Neuronal stem cell (in vitro differentiated cells): ENCODE measurements around the gene ARL16.

ENCODE experiments used
- DNase-seq: peaks from one replicate; pipeline ENCODE4 v3.0.0-alpha.2; 2013; ENCODE audit warnings: low spot score
- H2AFZ ChIP-seq: one replicate; pipeline ENCODE4 v1.6.1; 2013; ENCODE audit warnings: mild to moderate bottlenecking, low read length, inconsistent platforms
- H2AK5ac ChIP-seq: 2 replicates; pipeline ENCODE4 v1.6.1; 2013; ENCODE audit warnings: low read depth, mild to moderate bottlenecking, inconsistent platforms, low read length, moderate library complexity, mixed read lengths
- H2BK120ac ChIP-seq: 2 replicates; pipeline ENCODE4 v1.6.1; 2013; ENCODE audit warnings: low read depth, mild to moderate bottlenecking, inconsistent platforms, low read length, moderate library complexity, mixed read lengths
- H2BK12ac ChIP-seq: one replicate; pipeline ENCODE4 v1.6.1; 2013; ENCODE audit warnings: low read length, inconsistent platforms
- H2BK15ac ChIP-seq: 2 replicates; pipeline ENCODE4 v1.6.1; 2013; ENCODE audit warnings: mild to moderate bottlenecking, low read length, inconsistent platforms, mixed read lengths
- H2BK5ac ChIP-seq: one replicate; pipeline ENCODE4 v1.6.1; 2013; ENCODE audit warnings: inconsistent platforms, mild to moderate bottlenecking, low read length, moderate library complexity
- H3K14ac ChIP-seq: one replicate; pipeline ENCODE4 v1.6.1; 2013; ENCODE audit warnings: low read length, inconsistent platforms
- H3K18ac ChIP-seq: 2 replicates; pipeline ENCODE4 v1.6.1; 2013; ENCODE audit warnings: low read length, inconsistent platforms
- H3K23ac ChIP-seq: 2 replicates; pipeline ENCODE4 v1.6.1; 2013; ENCODE audit warnings: low read depth, mild to moderate bottlenecking, mixed read lengths, low read length, inconsistent platforms; ENCODE audit not compliant: poor library complexity
- H3K27ac ChIP-seq: replicated peaks from 3 replicates; pipeline ENCODE4 v1.5.1; 2013; ENCODE audit warnings: low read length, inconsistent platforms
- H3K27me3 ChIP-seq, 3 experiments: 2 replicates each; pipeline ENCODE4 v1.6.1; 2013; ENCODE audit warnings: low read length in 3 of 3, mild to moderate bottlenecking in 2 of 3, inconsistent platforms in 1 of 3, low read depth in 1 of 3, mixed read lengths in 1 of 3, moderate library complexity in 1 of 3; ENCODE audit not compliant: control insufficient read depth in 3 of 3, insufficient read depth in 3 of 3
- H3K36me3 ChIP-seq, 2 donors: replicated peaks in 1 of 2; 2 replicates each; pipeline ENCODE4 v1.6.1; 2013; ENCODE audit warnings: low read length in 2 of 2; ENCODE audit not compliant: control insufficient read depth in 2 of 2, insufficient read depth in 2 of 2
- H3K4ac ChIP-seq: 2 replicates; pipeline ENCODE4 v1.6.1; 2013; ENCODE audit warnings: inconsistent platforms, mild to moderate bottlenecking, low read length, moderate library complexity
- H3K4me1 ChIP-seq, 2 donors: 1 replicate in 1 of 2; 2 replicates in 1 of 2; pipeline ENCODE4 v1.6.1; 2013; ENCODE audit warnings: low read length in 2 of 2, low read depth in 1 of 2; ENCODE audit not compliant: control insufficient read depth in 2 of 2, insufficient read depth in 1 of 2
- H3K4me2 ChIP-seq: one replicate; pipeline ENCODE4 v1.6.1; 2013; ENCODE audit warnings: mild to moderate bottlenecking, low read length, inconsistent platforms; ENCODE audit not compliant: insufficient read depth, poor library complexity, severe bottlenecking
- H3K4me3 ChIP-seq, 2 donors: 2 replicates each; pipeline ENCODE4 v1.5.1; 2013; ENCODE audit warnings: low read length in 2 of 2, mild to moderate bottlenecking in 2 of 2, inconsistent platforms in 1 of 2, moderate library complexity in 1 of 2
- H3K79me1 ChIP-seq: one replicate; pipeline ENCODE4 v1.6.1; 2013; ENCODE audit warnings: low read depth, mild to moderate bottlenecking, inconsistent platforms, low read length, moderate library complexity
- H3K9ac ChIP-seq: one replicate; pipeline ENCODE4 v1.6.1; 2013; ENCODE audit warnings: mild to moderate bottlenecking, low read depth, low read length, inconsistent platforms; ENCODE audit not compliant: poor library complexity
- H3K9me3 ChIP-seq, 2 donors: replicated peaks in 1 of 2; 2 replicates each; pipeline versions ENCODE3 to v1.6.1; 2013; ENCODE audit warnings: low read length in 2 of 2, mild to moderate bottlenecking in 2 of 2, inconsistent platforms in 1 of 2, low read depth in 1 of 2, mixed read lengths in 1 of 2, moderate library complexity in 1 of 2; ENCODE audit not compliant: control insufficient read depth in 2 of 2, insufficient read depth in 1 of 2
- H4K8ac ChIP-seq: one replicate; pipeline ENCODE4 v1.6.1; 2013; ENCODE audit warnings: low read depth, mild to moderate bottlenecking, inconsistent platforms, low read length, moderate library complexity
- H4K91ac ChIP-seq: one replicate; pipeline ENCODE4 v1.6.1; 2013; ENCODE audit warnings: low read length, low read depth, mild to moderate bottlenecking, inconsistent platforms; ENCODE audit not compliant: poor library complexity
- WGBS, 2 donors: extraction: QIAGEN DNeasy Blood & Tissue Kit; methylation state at CpG; one replicate each; pipeline ENCODE4 v1.1.7; 2013; ENCODE audit warnings: missing lambda C conversion rate in 2 of 2, mixed read lengths in 1 of 2; ENCODE audit not compliant: insufficient read length in 2 of 2, insufficient replicate concordance in 1 of 2; ENCODE audit errors: extremely low coverage in 2 of 2; 5-methylcytosine and 5-hydroxymethylcytosine counted together

The ARL16 gene

GRCh38 chr17:81705518-81706231 is 22.1 kb upstream of the ARL16 start:
- Histone ChIP-seq H3K18ac (no peak overlapping the region), H2AK5ac (no peak overlapping the region), H4K91ac (no peak overlapping the region), H3K14ac (no peak overlapping the region), H3K79me1 (peaks cover 35% of the 10 kb centered on the region), H2BK12ac (no peak overlapping the region), H3K4ac (no peak overlapping the region), H2BK15ac (no peak overlapping the region), H3K4me2 (no peak overlapping the region), H3K9ac (no peak overlapping the region), H3K27me3 (peaks cover 0 to 6% (median 0%) of the 10 kb centered on the region in 3 experiments), H3K36me3 (peaks cover 39 to 64% of the 10 kb centered on the region in 2 donors), H3K4me3 (peak overlapping the region in 1 of 2 donors; percentile 4), H3K23ac (no peak overlapping the region), H3K9me3 (no peaks in the 10 kb centered on the region), H3K27ac (no peak overlapping the region), H2BK5ac (no peak overlapping the region), H2AFZ (no peak overlapping the region), H4K8ac (no peak overlapping the region), H3K4me1 (peaks cover 15 to 23% of the 10 kb centered on the region in 2 donors), H2BK120ac (no peak overlapping the region)
- no peak for DNase-seq
- no CpG with 5 or more reads among the region's 30 CpGs for WGBS, 2 donors

- no peak for DNase-seq
- H2BK5ac ChIP-seq: peak overlapping the region; percentile 77
- peak overlapping the region; percentile 66 for H3K23ac ChIP-seq
- H4K91ac ChIP-seq: no peak overlapping the region
- peak overlapping the region; percentile 67 for H3K4me2 ChIP-seq
- peak overlapping the region; percentile 10 for H3K4ac ChIP-seq
- H3K9ac ChIP-seq: peak overlapping the region; percentile 96
- no peaks in the 10 kb centered on the region for H3K27me3 ChIP-seq
- H4K8ac ChIP-seq: no peak overlapping the region
- peak overlapping the region; percentile 93 for H3K18ac ChIP-seq
- H3K14ac ChIP-seq: no peak overlapping the region
- no peaks in the 10 kb centered on the region for H3K9me3 ChIP-seq
- H2BK120ac ChIP-seq: no peak overlapping the region
- H3K36me3 ChIP-seq: peaks cover 42 to 78% of the 10 kb centered on the region in 2 donors
- no peak overlapping the region for H2BK12ac ChIP-seq
- H3K4me1 ChIP-seq: peaks cover 10 to 23% of the 10 kb centered on the region in 2 donors
- WGBS, 2 donors: no CpG with 5 or more reads among the region's 27 CpGs
- H2AFZ ChIP-seq: peak overlapping the region; percentile 83
- H2AK5ac ChIP-seq: peak overlapping the region; percentile 85
- no peak overlapping the region for H3K27ac ChIP-seq
- peak overlapping the region; percentile 98 to 99 for H3K4me3 ChIP-seq
- H2BK15ac ChIP-seq: no peak overlapping the region
- peaks cover 36% of the 10 kb centered on the region for H3K79me1 ChIP-seq
Observed at GRCh38 chr17:81703747-81704654, 20.4 kb upstream of the ARL16 start.

DNA sequence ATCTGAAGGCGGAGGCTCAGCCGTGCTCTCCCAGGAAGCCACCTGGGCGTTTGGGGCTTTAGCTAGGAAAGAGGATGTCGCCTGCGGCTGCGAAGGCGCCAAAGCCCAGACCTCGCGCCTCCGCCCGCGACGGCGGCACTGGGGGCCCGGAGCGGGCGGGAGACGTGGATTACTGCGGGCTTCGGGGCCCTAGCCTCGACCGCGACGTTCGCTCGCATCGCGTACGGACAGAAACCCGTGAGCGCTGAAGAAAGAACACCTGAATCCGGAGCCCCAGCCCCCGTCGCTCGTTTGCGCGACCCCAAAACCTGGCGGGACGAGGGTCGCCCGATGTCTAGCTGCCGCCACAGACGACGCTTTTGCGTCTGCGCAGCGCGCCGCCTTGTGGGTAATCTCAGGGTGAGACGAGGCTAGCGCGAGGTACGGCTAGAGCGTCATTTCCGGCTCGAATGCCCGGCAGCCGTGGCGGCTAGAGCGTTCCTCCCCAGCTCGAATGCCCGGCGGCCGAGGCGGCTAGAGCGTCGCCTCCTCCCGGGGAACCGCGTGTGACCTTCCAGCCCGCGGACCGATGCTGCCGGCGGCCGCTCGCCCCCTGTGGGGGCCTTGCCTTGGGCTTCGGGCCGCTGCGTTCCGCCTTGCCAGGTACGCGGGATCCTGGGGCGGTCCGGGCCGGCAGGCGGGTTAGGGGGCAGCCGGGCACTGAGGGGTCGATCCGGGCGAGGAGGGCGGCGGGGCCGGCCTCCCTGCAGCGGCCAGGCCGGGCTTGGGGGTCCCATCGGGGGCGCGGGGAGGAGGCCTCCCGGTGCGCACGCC is 19.5 kb upstream of the ARL16 start, which contains the start of gene MRPL12:
TSS of gene MRPL12 (plus strand) at position 434 of the 813 bp plus-strand sequence. CDS start at position 569, 135 bp downstream.
- Histone ChIP-seq H3K4me3 (peak within 1 kb of the TSS; percentile 98 to 99), H3K4ac (peak within 1 kb of the TSS; percentile 46), H2BK15ac (peak within 1 kb of the TSS; percentile 81), H3K27me3 (no peaks in the 10 kb centered on the region), H2AK5ac (peak within 1 kb of the TSS; percentile 96), H3K27ac (peak within 1 kb of the TSS; percentile 51), H4K91ac (no peak within 1 kb of the TSS), H3K23ac (peak within 1 kb of the TSS; percentile 66), H2BK120ac (no peak within 1 kb of the TSS), H3K9me3 (no peaks in the 10 kb centered on the region), H3K4me1 (peaks cover 10 to 23% of the 10 kb centered on the region in 2 donors), H3K14ac (peak within 1 kb of the TSS; percentile 71), H3K79me1 (peaks cover 36% of the 10 kb centered on the region), H2BK12ac (no peak within 1 kb of the TSS), H3K36me3 (peaks cover 45 to 78% of the 10 kb centered on the region in 2 donors), H2AFZ (peak within 1 kb of the TSS; percentile 83), H3K18ac (peak within 1 kb of the TSS; percentile 93), H4K8ac (peak within 1 kb of the TSS; percentile 82), H3K4me2 (peak within 1 kb of the TSS; percentile 97), H3K9ac (peak within 1 kb of the TSS; percentile 97), H2BK5ac (peak within 1 kb of the TSS; percentile 77)
- DNase-seq: peak; percentile 93
- WGBS, 2 donors: no CpG with 5 or more reads among the region's 102 CpGs
